ENCODE data around the gene SEC11A. TPM values are rescaled to one million over a fixed set of nuclear protein-coding genes. Genes with fewer than 3 reads are reported as not detected.

SEC11A gene
- total and polyA plus RNA-seq, 4 donors = 56.7 to 90.2 (median 71.3) TPM

- TF ChIP-seq ATF3 (IDR thresholded peaks at IDR 0.05) = no peak
- TF ChIP-seq HNF4A (conservative IDR thresholded peaks at IDR 0.05) = no peak
- no peak for TF ChIP-seq TAF1 (conservative IDR thresholded peaks at IDR 0.05)
- TF ChIP-seq RXRA (IDR thresholded peaks at IDR 0.05) = no peak
- TF ChIP-seq JUND (IDR thresholded peaks at IDR 0.05) = no peak
- TF ChIP-seq FOXA2 (IDR thresholded peaks at IDR 0.05) = no peak
- TF ChIP-seq SP1 (IDR thresholded peaks at IDR 0.05) = no peak
- TF ChIP-seq HNF4G (IDR thresholded peaks at IDR 0.05) = no peak
- no peak for TF ChIP-seq EGR1 (IDR thresholded peaks at IDR 0.05; ENCODE audit: low read depth in 2 of 2)
- no peak for TF ChIP-seq NR2F2 (IDR thresholded peaks at IDR 0.05)
- no peak for TF ChIP-seq CTCF (IDR thresholded peaks at IDR 0.05; ENCODE audit: low read depth, low read length, missing input control)
- no peak for TF ChIP-seq REST (IDR thresholded peaks at IDR 0.05)
- no peak for TF ChIP-seq GABPA (IDR thresholded peaks at IDR 0.05 in 1 of 2, conservative IDR thresholded peaks at IDR 0.05 in 1 of 2)
- TF ChIP-seq RAD21 (IDR thresholded peaks at IDR 0.05) = no peak
- no peak for TF ChIP-seq ZBTB33 (IDR thresholded peaks at IDR 0.05)
- TF ChIP-seq FOXA1 (IDR thresholded peaks at IDR 0.05) = no peak
- no peak for TF ChIP-seq YY1 (IDR thresholded peaks at IDR 0.05)
- H3K27me3 ChIP-seq (ENCODE audit: control insufficient read depth in 4 of 4, insufficient read depth in 4 of 4, low read length in 3 of 4) = no peaks in the 10 kb centered on the region
- no peaks in the 10 kb centered on the region for H3K9me3 ChIP-seq (ENCODE audit: control insufficient read depth in 4 of 4, low read length in 3 of 4)
- 63% methylated on average over 7 of the region's 7 CpGs for WGBS
- H3K27ac ChIP-seq (ENCODE audit: low read depth in 1 of 2, low read length in 2 of 2) = peak overlapping the region in 1 of 2 donors; percentile 25
- H3K36me3 ChIP-seq (ENCODE audit: control insufficient read depth in 4 of 4, insufficient read depth in 3 of 4, low read depth in 1 of 4, low read length in 3 of 4) = no peaks in the 10 kb centered on the region
- DNase-seq (ENCODE audit: low spot score) = no peak
- H3K9ac ChIP-seq (ENCODE audit: low read depth in 1 of 2, low read length in 2 of 2) = no peak overlapping the region
- no peaks in the 10 kb centered on the region for H3K4me1 ChIP-seq (ENCODE audit: control insufficient read depth in 4 of 4, insufficient read depth in 4 of 4, low read length in 3 of 4)
- no peak overlapping the region for H3K4me3 ChIP-seq (ENCODE audit: low read depth in 1 of 3, low read length in 3 of 3)
Observed at GRCh38 chr15:84734794-84735479, 19.0 kb upstream of the SEC11A start.

Data from liver (tissue), 9 donors.